Astrocyte (in vitro differentiated cells and primary cell): ENCODE measurements around the gene GPC5. TPM values are rescaled to one million over a fixed set of nuclear protein-coding genes. Genes with fewer than 3 reads are reported as not detected.

Source experiments
- DNase-seq: peaks from one replicate; pipeline ENCODE4 v3.0.0-alpha.2; 2010; ENCODE audit warnings: low read depth
- FAIRE-seq: peaks from 2 replicates; lab custom pipeline; 2011; peaks lifted over from hg19 to GRCh38; lab: Jason Lieb, UNC
- H2AFZ ChIP-seq: 2 replicates; pipeline ENCODE4 v1.6.0; 2012; ENCODE audit warnings: low read depth, low read length, inconsistent platforms
- H3K27ac ChIP-seq: 2 replicates; pipeline ENCODE4 v1.5.1; 2011; ENCODE audit warnings: low read depth, low read length, inconsistent platforms
- H3K27me3 ChIP-seq: 2 replicates; pipeline ENCODE4 v1.6.0; 2011; ENCODE audit warnings: low read length, inconsistent platforms; ENCODE audit not compliant: insufficient read depth
- H3K36me3 ChIP-seq: 2 replicates; pipeline ENCODE4 v1.5.1; 2011; ENCODE audit warnings: low read length, inconsistent platforms; ENCODE audit not compliant: insufficient read depth
- H3K4me1 ChIP-seq: 2 replicates; pipeline ENCODE4 v1.5.1; 2011; ENCODE audit warnings: low read length, inconsistent platforms; ENCODE audit not compliant: insufficient read depth
- H3K4me2 ChIP-seq: 2 replicates; pipeline ENCODE4 v1.6.0; 2012; ENCODE audit warnings: low read length, inconsistent platforms
- H3K4me3 ChIP-seq: 2 replicates; pipeline ENCODE4 v1.5.1; 2011; ENCODE audit warnings: low read depth, mild to moderate bottlenecking, low read length, inconsistent platforms; ENCODE audit not compliant: insufficient read depth
- H3K79me2 ChIP-seq: 2 replicates; pipeline ENCODE4 v1.6.0; 2012; ENCODE audit warnings: mild to moderate bottlenecking, low read length, inconsistent platforms; ENCODE audit not compliant: insufficient read depth
- H3K9ac ChIP-seq: 2 replicates; pipeline ENCODE4 v1.6.0; 2012; ENCODE audit warnings: mild to moderate bottlenecking, low read length, inconsistent platforms
- H3K9me3 ChIP-seq: 2 replicates; pipeline ENCODE4 v1.5.1; 2012; ENCODE audit warnings: low read depth, mild to moderate bottlenecking, low read length, inconsistent platforms; ENCODE audit not compliant: insufficient read depth
- H4K20me1 ChIP-seq: 2 replicates; pipeline ENCODE4 v1.6.0; 2012; ENCODE audit warnings: low read length, inconsistent platforms; ENCODE audit not compliant: insufficient read depth
- H3K27ac Mint-ChIP-seq: one replicate; pipeline ENCODE4 v1.8.0; 2021; ENCODE audit warnings: mild to moderate bottlenecking, mixed read lengths; ENCODE audit not compliant: unreplicated experiment
- H3K27me3 Mint-ChIP-seq: one replicate; pipeline ENCODE4 v1.8.0; 2021; ENCODE audit warnings: low read depth, mixed read lengths; ENCODE audit not compliant: unreplicated experiment
- H3K36me3 Mint-ChIP-seq: one replicate; pipeline ENCODE4 v1.8.0; 2021; ENCODE audit warnings: low read depth, mixed read lengths; ENCODE audit not compliant: unreplicated experiment
- H3K4me1 Mint-ChIP-seq: one replicate; pipeline ENCODE4 v1.8.0; 2021; ENCODE audit warnings: low read depth, mixed read lengths; ENCODE audit not compliant: unreplicated experiment
- H3K4me3 Mint-ChIP-seq: one replicate; pipeline ENCODE4 v1.8.0; 2021; ENCODE audit warnings: mild to moderate bottlenecking, moderate library complexity, mixed read lengths; ENCODE audit not compliant: unreplicated experiment
- H3K9me3 Mint-ChIP-seq: one replicate; pipeline ENCODE4 v1.8.0; 2021; ENCODE audit warnings: mild to moderate bottlenecking, mixed read lengths; ENCODE audit not compliant: unreplicated experiment
- EZH2 ChIP-seq: IDR thresholded peaks from 2 replicates; pipeline ENCODE4 v1.6.1; 2012; ENCODE audit warnings: mild to moderate bottlenecking, low read length, inconsistent platforms; ENCODE audit not compliant: insufficient read depth
- total RNA-seq: library from RNA; stranded (reverse); gene quantifications from 2 replicates; pipeline ENCODE4 v1.2.1, GENCODE V29; 2021
- TF ChIP-seq, protein P1 (sequence below): IDR thresholded peaks from 2 replicates; pipeline ENCODE4 v1.5.1; 2011; ENCODE audit warnings: low read depth, mild to moderate bottlenecking, inconsistent platforms, low read length, moderate library complexity; ENCODE audit not compliant: insufficient read depth

The GPC5 gene
- total RNA-seq, 1 donor from 2014 or later = 1.1 TPM

DNA sequence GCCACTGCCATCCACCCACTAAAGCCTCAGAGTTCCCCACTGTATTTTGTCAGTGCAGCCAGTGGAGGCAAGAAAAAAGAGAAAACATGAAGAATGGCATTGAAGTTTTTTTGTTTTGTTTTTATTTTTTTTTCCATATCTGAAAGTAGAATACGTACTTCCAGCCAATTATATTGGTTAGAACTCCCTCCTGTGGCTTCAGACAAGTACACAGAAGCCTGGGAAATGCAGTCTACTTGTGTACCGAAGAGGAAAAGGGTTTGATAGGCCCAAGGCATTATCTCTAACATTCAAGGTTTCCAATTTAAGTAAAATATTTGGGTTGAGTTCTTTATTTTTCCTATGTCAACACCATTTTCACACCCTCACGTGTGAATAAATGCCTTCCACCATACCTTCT lies 1131.9 kb downstream of the GPC5 start:
- no peak for DNase-seq
- Histone ChIP-seq H3K27me3 (no peaks in the 10 kb centered on the region), H3K4me2 (no peak overlapping the region), H3K4me1 (no peaks in the 10 kb centered on the region), H3K27ac (no peak overlapping the region), H3K79me2 (no peaks in the 10 kb centered on the region), H3K36me3 (no peaks in the 10 kb centered on the region), H3K9ac (no peak overlapping the region), H2AFZ (no peak overlapping the region), H3K9me3 (no peaks in the 10 kb centered on the region), H3K4me3 (no peak overlapping the region), H4K20me1 (no peaks in the 10 kb centered on the region)
- Mint-ChIP-seq H3K27me3 (no peaks in the 10 kb centered on the region), H3K36me3 (no peaks in the 10 kb centered on the region), H3K9me3 (no peaks in the 10 kb centered on the region), H3K4me3 (no peak overlapping the region), H3K4me1 (no peaks in the 10 kb centered on the region), H3K27ac (no peak overlapping the region)
- TF ChIP-seq, protein P1, sequence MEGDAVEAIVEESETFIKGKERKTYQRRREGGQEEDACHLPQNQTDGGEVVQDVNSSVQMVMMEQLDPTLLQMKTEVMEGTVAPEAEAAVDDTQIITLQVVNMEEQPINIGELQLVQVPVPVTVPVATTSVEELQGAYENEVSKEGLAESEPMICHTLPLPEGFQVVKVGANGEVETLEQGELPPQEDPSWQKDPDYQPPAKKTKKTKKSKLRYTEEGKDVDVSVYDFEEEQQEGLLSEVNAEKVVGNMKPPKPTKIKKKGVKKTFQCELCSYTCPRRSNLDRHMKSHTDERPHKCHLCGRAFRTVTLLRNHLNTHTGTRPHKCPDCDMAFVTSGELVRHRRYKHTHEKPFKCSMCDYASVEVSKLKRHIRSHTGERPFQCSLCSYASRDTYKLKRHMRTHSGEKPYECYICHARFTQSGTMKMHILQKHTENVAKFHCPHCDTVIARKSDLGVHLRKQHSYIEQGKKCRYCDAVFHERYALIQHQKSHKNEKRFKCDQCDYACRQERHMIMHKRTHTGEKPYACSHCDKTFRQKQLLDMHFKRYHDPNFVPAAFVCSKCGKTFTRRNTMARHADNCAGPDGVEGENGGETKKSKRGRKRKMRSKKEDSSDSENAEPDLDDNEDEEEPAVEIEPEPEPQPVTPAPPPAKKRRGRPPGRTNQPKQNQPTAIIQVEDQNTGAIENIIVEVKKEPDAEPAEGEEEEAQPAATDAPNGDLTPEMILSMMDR = no peak
- TF ChIP-seq EZH2 = no peak
- FAIRE-seq = no peak

DNA sequence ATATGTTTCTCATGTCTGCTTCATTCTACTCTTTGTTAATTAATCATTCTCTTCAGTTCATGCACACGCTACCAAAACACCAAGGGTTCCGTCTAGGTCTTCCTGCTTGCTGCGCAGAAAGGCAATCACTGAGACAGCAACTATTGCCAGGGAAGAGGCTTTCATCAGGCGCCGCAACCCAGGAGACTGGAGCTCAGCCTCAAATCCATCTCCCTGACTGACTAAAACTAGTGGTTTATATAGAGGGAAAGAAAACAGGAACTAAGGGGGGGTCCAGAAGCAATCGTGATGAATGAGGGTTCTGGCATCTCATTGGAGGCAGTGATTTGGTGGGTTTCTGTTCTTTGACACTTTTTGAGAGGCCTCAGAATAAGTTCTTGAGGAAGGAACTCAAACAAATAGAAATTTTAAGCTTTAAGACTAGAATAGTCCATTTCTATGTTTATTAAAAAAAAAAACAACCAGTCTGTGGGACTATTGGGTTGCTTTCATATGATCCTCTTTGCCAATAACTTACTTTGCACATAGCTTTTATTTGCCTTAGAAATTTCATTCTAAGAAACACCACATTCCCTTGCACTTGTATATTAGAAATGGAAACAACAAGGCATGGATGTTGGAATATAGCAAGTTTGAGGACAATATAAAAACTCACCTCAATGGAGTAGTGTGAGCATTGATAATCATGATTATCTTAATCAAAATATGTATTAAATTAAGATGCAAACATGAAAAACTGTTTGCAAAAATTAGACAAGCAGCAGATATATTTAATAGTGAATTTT lies 1137.0 kb downstream of the GPC5 start:
- FAIRE-seq (no peak), DNase-seq (no peak)
- no peaks in the 10 kb centered on the region for H3K9me3 Mint-ChIP-seq
- H4K20me1 ChIP-seq = no peaks in the 10 kb centered on the region
- H3K27me3 ChIP-seq = no peaks in the 10 kb centered on the region
- no peak overlapping the region for H3K4me3 ChIP-seq
- H3K27me3 Mint-ChIP-seq = no peaks in the 10 kb centered on the region
- H3K4me2 ChIP-seq = no peak overlapping the region
- no peak for TF ChIP-seq EZH2
- TF ChIP-seq, protein P1 = no peak
- H3K27ac ChIP-seq = no peak overlapping the region
- H3K9me3 ChIP-seq = no peaks in the 10 kb centered on the region
- H2AFZ ChIP-seq = no peak overlapping the region
- H3K4me1 ChIP-seq = no peaks in the 10 kb centered on the region
- no peak overlapping the region for H3K27ac Mint-ChIP-seq
- H3K9ac ChIP-seq = no peak overlapping the region
- H3K36me3 ChIP-seq = no peaks in the 10 kb centered on the region
- H3K79me2 ChIP-seq = no peaks in the 10 kb centered on the region
- peaks cover 9% of the 10 kb centered on the region for H3K4me1 Mint-ChIP-seq
- H3K4me3 Mint-ChIP-seq = no peak overlapping the region
- H3K36me3 Mint-ChIP-seq = no peaks in the 10 kb centered on the region

DNA sequence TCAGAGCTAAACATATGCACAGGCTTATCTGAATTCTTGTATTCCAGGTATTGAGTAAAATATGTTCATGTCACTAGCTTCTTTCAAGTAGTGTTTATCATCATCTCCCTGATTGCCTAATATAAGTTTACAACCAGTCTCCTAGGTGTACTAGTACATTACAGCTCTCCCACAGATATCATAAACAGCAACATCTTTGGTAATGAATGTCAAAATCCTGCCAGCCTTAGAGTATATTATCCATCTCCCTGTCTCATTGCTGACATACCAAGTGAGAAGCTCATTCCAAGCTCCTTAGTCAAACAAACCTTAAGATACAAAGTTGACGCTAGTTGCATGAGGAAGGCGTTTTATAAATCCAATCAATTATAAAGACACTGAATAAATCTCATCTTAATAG lies 1139.0 kb downstream of the GPC5 start:
- H3K9me3 Mint-ChIP-seq = no peaks in the 10 kb centered on the region
- FAIRE-seq (no peak), DNase-seq (peak; percentile 23)
- H3K4me3 Mint-ChIP-seq = no peak overlapping the region
- no peaks in the 10 kb centered on the region for H3K27me3 Mint-ChIP-seq
- H3K9ac ChIP-seq = no peak overlapping the region
- no peaks in the 10 kb centered on the region for H3K4me1 ChIP-seq
- H3K4me1 Mint-ChIP-seq = peaks cover 9% of the 10 kb centered on the region
- no peaks in the 10 kb centered on the region for H3K27me3 ChIP-seq
- H3K4me2 ChIP-seq = no peak overlapping the region
- no peak for TF ChIP-seq EZH2
- TF ChIP-seq, protein P1 = no peak
- no peak overlapping the region for H3K4me3 ChIP-seq
- H3K36me3 ChIP-seq = no peaks in the 10 kb centered on the region
- H3K79me2 ChIP-seq = no peaks in the 10 kb centered on the region
- H3K27ac Mint-ChIP-seq = no peak overlapping the region
- no peaks in the 10 kb centered on the region for H4K20me1 ChIP-seq
- H2AFZ ChIP-seq = no peak overlapping the region
- H3K36me3 Mint-ChIP-seq = no peaks in the 10 kb centered on the region
- H3K27ac ChIP-seq = no peak overlapping the region
- H3K9me3 ChIP-seq = no peaks in the 10 kb centered on the region
